Stomach (tissue), 4 donors: ENCODE results near the gene VAMP1.

ENCODE experiments used
- POLR2A ChIP-seq, 4 donors: fragments of 450-650 bp; IDR thresholded peaks; one replicate each; pipeline ENCODE4 v1.6.1; 2016; ENCODE audit warnings: antibody characterized with exemption in 4 of 4, control low read depth in 2 of 4, mild to moderate bottlenecking in 1 of 4, moderate library complexity in 1 of 4
- POLR2AphosphoS5 ChIP-seq, 3 donors: sonication (generic); formaldehyde crosslinking; IDR thresholded peaks; one replicate each; pipeline ENCODE4 v1.6.1; 2016; ENCODE audit warnings: antibody characterized with exemption in 3 of 3
- TF ChIP-seq, protein P1 (sequence below), 7 experiments: fragments of 450-650 bp in 4 of 7; fragments of 200-600 bp in 3 of 7; sonication (generic) in 3 of 7; IDR thresholded peaks; one replicate each; pipeline ENCODE4 v1.5.1; 2016 to 2019; ENCODE audit warnings: antibody characterized with exemption in 7 of 7, control low read depth in 2 of 7, mild to moderate bottlenecking in 1 of 7

DNA sequence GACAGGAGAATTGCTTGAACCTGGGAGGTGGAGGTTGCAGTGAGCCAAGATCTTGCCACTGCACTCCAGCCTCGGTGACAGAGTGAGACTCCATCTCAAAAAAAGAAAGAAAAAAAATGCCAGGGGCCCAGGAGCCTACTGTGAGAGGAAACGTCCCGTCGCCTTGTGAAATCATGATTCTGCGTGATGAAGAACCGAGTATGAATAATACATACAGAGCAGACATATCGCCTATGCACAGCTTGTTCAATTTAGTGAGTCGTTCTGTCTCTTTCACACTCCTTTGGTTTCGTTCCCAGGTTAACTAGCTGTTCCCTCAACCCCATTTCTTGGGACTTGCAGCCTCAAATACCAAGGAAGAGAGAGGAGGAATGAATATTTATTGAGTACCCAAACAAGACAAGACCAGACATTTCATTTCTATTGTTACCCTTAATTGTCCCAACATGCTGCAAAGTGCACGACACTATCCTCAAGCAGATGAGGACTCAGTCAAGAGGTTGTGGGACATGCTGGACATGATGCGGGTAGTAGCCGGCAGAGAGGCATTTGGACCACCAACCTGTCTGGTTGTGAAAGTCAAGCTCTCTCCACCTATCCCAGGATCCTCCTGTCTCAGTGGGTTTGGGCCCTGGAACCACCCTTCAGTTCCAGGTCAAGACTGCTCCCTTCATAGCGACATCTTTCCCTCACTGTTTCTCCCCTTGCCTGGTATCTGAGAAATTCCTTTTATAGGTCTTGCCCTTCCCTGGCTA, 34.3 kb downstream of the VAMP1 start:
- TF ChIP-seq, protein P1, sequence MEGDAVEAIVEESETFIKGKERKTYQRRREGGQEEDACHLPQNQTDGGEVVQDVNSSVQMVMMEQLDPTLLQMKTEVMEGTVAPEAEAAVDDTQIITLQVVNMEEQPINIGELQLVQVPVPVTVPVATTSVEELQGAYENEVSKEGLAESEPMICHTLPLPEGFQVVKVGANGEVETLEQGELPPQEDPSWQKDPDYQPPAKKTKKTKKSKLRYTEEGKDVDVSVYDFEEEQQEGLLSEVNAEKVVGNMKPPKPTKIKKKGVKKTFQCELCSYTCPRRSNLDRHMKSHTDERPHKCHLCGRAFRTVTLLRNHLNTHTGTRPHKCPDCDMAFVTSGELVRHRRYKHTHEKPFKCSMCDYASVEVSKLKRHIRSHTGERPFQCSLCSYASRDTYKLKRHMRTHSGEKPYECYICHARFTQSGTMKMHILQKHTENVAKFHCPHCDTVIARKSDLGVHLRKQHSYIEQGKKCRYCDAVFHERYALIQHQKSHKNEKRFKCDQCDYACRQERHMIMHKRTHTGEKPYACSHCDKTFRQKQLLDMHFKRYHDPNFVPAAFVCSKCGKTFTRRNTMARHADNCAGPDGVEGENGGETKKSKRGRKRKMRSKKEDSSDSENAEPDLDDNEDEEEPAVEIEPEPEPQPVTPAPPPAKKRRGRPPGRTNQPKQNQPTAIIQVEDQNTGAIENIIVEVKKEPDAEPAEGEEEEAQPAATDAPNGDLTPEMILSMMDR (IDR thresholded peaks at IDR 0.05) = no peak
- no peak for TF ChIP-seq POLR2AphosphoS5 (IDR thresholded peaks at IDR 0.05)
- TF ChIP-seq POLR2A (IDR thresholded peaks at IDR 0.05) = no peak
